Brain microvascular endothelial cell (primary cell): Measurements from ENCODE around the gene TRIM59.

ENCODE experiments used
- DNase-seq: peaks from one replicate; pipeline ENCODE4 v3.0.0-alpha.2; 2020
- H3K27ac ChIP-seq: fragments of 250-450 bp; sonication (Bioruptor Pico); 2 replicates; pipeline ENCODE4 v1.5.1; 2020; ENCODE audit warnings: mild to moderate bottlenecking, moderate library complexity
- H3K27me3 ChIP-seq: fragments of 250-450 bp; sonication (Bioruptor Pico); replicated peaks from 2 replicates; pipeline ENCODE4 v1.5.1; 2020; ENCODE audit warnings: mild to moderate bottlenecking
- H3K36me3 ChIP-seq: fragments of 250-450 bp; sonication (Bioruptor Pico); replicated peaks from 2 replicates; pipeline ENCODE4 v1.5.1; 2020; ENCODE audit warnings: mild to moderate bottlenecking
- H3K4me3 ChIP-seq: 2 replicates; pipeline ENCODE4 v1.5.1; 2011; ENCODE audit warnings: low read depth, mild to moderate bottlenecking, control low read depth, low read length, moderate library complexity
- CTCF ChIP-seq: IDR thresholded peaks from 2 replicates; pipeline ENCODE4 v1.5.1; 2011; ENCODE audit warnings: low read depth, mild to moderate bottlenecking, moderate library complexity, low read length, control low read depth, inconsistent platforms; ENCODE audit errors: missing control alignments
- in situ Hi-C: cut with HindIII; loops from 2 replicates; pipeline ENCODE4 v1.10.0; 2017; ENCODE audit warnings: low sequenced_read_pairs, low pct_ligation_motif_present

TRIM59 gene

GRCh38 chr3:160449636-160450598 lies at the start of gene TRIM59:
TSS of gene TRIM59 (minus strand) at chr3:160449786. CDS start at chr3:160439183, 10,603 bp downstream.
- Histone ChIP-seq H3K27ac (peak within 1 kb of the TSS; percentile 79), H3K36me3 (no peaks in the 10 kb centered on the region), H3K4me3 (peak within 1 kb of the TSS; percentile 89), H3K27me3 (no peaks in the 10 kb centered on the region)
- in situ Hi-C loops, result no loop called here
- TF ChIP-seq CTCF, result no peak
- DNase-seq, result peak; percentile 98

GRCh38 chr3:160498202-160498601 lies 48.6 kb upstream of the TRIM59 start:
- peaks cover 16% of the 10 kb centered on the region for H3K36me3 ChIP-seq
- in situ Hi-C loops, result no loop called here
- H3K4me3 ChIP-seq, result no peak overlapping the region
- no peak overlapping the region for H3K27ac ChIP-seq
- no peak for TF ChIP-seq CTCF
- no peak for DNase-seq
- H3K27me3 ChIP-seq, result no peaks in the 10 kb centered on the region

GRCh38 chr3:160490166-160490565 lies 40.6 kb upstream of the TRIM59 start:
- no peak for DNase-seq
- no peaks in the 10 kb centered on the region for H3K27me3 ChIP-seq
- no peak overlapping the region for H3K27ac ChIP-seq
- no peaks in the 10 kb centered on the region for H3K36me3 ChIP-seq
- in situ Hi-C loops, result no loop called here
- no peak overlapping the region for H3K4me3 ChIP-seq
- TF ChIP-seq CTCF, result no peak

GRCh38 chr3:160486459-160486869 lies 36.9 kb upstream of the TRIM59 start:
- DNase-seq, result no peak
- peak; percentile 21 for TF ChIP-seq CTCF
- no peaks in the 10 kb centered on the region for H3K36me3 ChIP-seq
- no peak overlapping the region for H3K4me3 ChIP-seq
- H3K27ac ChIP-seq, result no peak overlapping the region
- H3K27me3 ChIP-seq, result no peaks in the 10 kb centered on the region
- in situ Hi-C loops, result no loop called here

- H3K4me3 ChIP-seq, result no peak overlapping the region
- no peak for TF ChIP-seq CTCF
- H3K27ac ChIP-seq, result no peak overlapping the region
- DNase-seq, result no peak
- H3K27me3 ChIP-seq, result no peaks in the 10 kb centered on the region
- no peaks in the 10 kb centered on the region for H3K36me3 ChIP-seq
- in situ Hi-C loops, result no loop called here
Observed at GRCh38 chr3:160482796-160483195, 33.2 kb upstream of the TRIM59 start.

- TF ChIP-seq CTCF, result no peak
- Histone ChIP-seq H3K27me3 (no peaks in the 10 kb centered on the region), H3K4me3 (no peak overlapping the region), H3K27ac (no peak overlapping the region), H3K36me3 (no peaks in the 10 kb centered on the region)
- in situ Hi-C loops, result no loop called here
- DNase-seq, result no peak
Observed at GRCh38 chr3:160481856-160482255, 32.3 kb upstream of the TRIM59 start.
